Thymus (tissue), 11 donors: Measurements from ENCODE around the gene TMEM69. TPM values are rescaled to one million over a fixed set of nuclear protein-coding genes. Genes with fewer than 3 reads are reported as not detected.

Experiments
- DNase-seq, 9 donors: peaks; one replicate each; pipeline ENCODE4 v3.0.0-alpha.2; 2013; ENCODE audit warnings: low spot score in 9 of 9, low read depth in 6 of 9, missing footprints in 1 of 9
- H3K27ac ChIP-seq, 2 donors: one replicate each; pipeline ENCODE4 v1.5.1; 2013; ENCODE audit warnings: control low read depth in 1 of 2, low read depth in 1 of 2, low read length in 1 of 2, mild to moderate bottlenecking in 1 of 2, moderate library complexity in 1 of 2
- H3K27me3 ChIP-seq, 2 donors: one replicate each; pipeline ENCODE4 v1.5.1; 2013; ENCODE audit warnings: low read length in 1 of 2; ENCODE audit not compliant: control insufficient read depth in 2 of 2, insufficient read depth in 1 of 2
- H3K36me3 ChIP-seq, 2 donors: one replicate each; pipeline ENCODE4 v1.5.1; 2013; ENCODE audit warnings: low read length in 1 of 2, mild to moderate bottlenecking in 1 of 2, moderate library complexity in 1 of 2; ENCODE audit not compliant: control insufficient read depth in 2 of 2, insufficient read depth in 2 of 2
- H3K4me1 ChIP-seq, 2 donors: one replicate each; pipeline ENCODE4 v1.5.1; 2013; ENCODE audit warnings: low read length in 2 of 2; ENCODE audit not compliant: control insufficient read depth in 2 of 2, insufficient read depth in 2 of 2
- H3K4me3 ChIP-seq, 2 donors: one replicate each; pipeline ENCODE4 v1.5.1; 2013; ENCODE audit warnings: low read length in 2 of 2, control low read depth in 1 of 2, mild to moderate bottlenecking in 1 of 2
- H3K9me3 ChIP-seq, 2 donors: one replicate each; pipeline ENCODE4 v1.5.1; 2013; ENCODE audit warnings: low read length in 1 of 2, mild to moderate bottlenecking in 1 of 2; ENCODE audit not compliant: control insufficient read depth in 2 of 2, insufficient read depth in 1 of 2
- WGBS: extraction: QIAGEN DNeasy Blood & Tissue Kit; methylation state at CpG from one replicate; pipeline ENCODE4 v1.1.7; 2013; 5-methylcytosine and 5-hydroxymethylcytosine counted together
- polyA plus RNA-seq: library from polyadenylated mRNA; stranded (reverse); fragments of 200-250 nt; gene quantifications from one replicate; pipeline ENCODE4 v1.2.3, GENCODE V29; 2013
- total RNA-seq: library from RNA; stranded (reverse); fragments of 120-200 nt; gene quantifications from one replicate; pipeline ENCODE4 v1.2.4, GENCODE V29; 2013
- donor health status: healthy.

Gene TMEM69
- total and polyA plus RNA-seq, 2 donors: 26.9 to 28.8 TPM

- no peaks in the 10 kb centered on the region for H3K4me1 ChIP-seq
- H3K9me3 ChIP-seq: no peaks in the 10 kb centered on the region
- H3K4me3 ChIP-seq: no peak overlapping the region
- 96% methylated on average over 3 of the region's 3 CpGs for WGBS
- no peak for DNase-seq
- no peak overlapping the region for H3K27ac ChIP-seq
- H3K27me3 ChIP-seq: no peaks in the 10 kb centered on the region
- H3K36me3 ChIP-seq: peaks cover 43 to 84% of the 10 kb centered on the region in 2 donors
Observed at GRCh38 chr1:45656573-45657226, 31.3 kb upstream of the TMEM69 start.

DNA sequence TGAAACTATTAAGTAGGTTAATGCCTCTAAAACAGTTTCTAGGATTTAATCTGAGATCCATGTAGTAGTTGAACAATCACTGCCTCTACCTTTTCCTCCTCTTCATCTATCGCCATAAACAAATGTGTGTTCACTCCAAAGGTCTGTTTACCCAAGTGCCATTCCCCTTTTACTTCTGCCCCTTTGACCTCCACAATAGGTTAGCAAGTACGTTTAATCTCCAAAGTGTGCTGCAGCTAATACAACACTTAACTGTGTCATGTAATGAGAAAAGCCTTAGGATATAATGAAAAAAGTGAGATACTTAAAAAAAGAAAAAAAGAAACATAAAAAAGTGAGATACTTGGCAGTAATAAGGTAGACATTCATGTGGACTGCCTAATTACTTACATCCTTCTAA, 29.8 kb upstream of the TMEM69 start:
- DNase-seq: no peak
- Histone ChIP-seq H3K27me3 (no peaks in the 10 kb centered on the region), H3K4me1 (no peaks in the 10 kb centered on the region), H3K9me3 (no peaks in the 10 kb centered on the region), H3K4me3 (no peak overlapping the region), H3K36me3 (peaks cover 43 to 70% of the 10 kb centered on the region in 2 donors), H3K27ac (no peak overlapping the region)
- WGBS: 98% methylated on average over 2 of the region's 2 CpGs

- H3K27me3 ChIP-seq: no peaks in the 10 kb centered on the region
- no peaks in the 10 kb centered on the region for H3K9me3 ChIP-seq
- WGBS: 98% methylated on average over 2 of the region's 2 CpGs
- no peak overlapping the region for H3K4me3 ChIP-seq
- no peaks in the 10 kb centered on the region for H3K4me1 ChIP-seq
- H3K36me3 ChIP-seq: peaks cover 43 to 65% of the 10 kb centered on the region in 2 donors
- no peak for DNase-seq
- no peak overlapping the region for H3K27ac ChIP-seq
Observed at GRCh38 chr1:45659222-45659621, 28.8 kb upstream of the TMEM69 start.

GRCh38 chr1:45660336-45660735, 27.6 kb upstream of the TMEM69 start:
- no peak overlapping the region for H3K27ac ChIP-seq
- no peak for DNase-seq
- no peak overlapping the region for H3K4me3 ChIP-seq
- no peaks in the 10 kb centered on the region for H3K27me3 ChIP-seq
- H3K4me1 ChIP-seq: no peaks in the 10 kb centered on the region
- H3K36me3 ChIP-seq: peaks cover 35 to 55% of the 10 kb centered on the region in 2 donors
- H3K9me3 ChIP-seq: peaks cover 0 to 3% of the 10 kb centered on the region in 2 donors
- WGBS: 94% methylated on average over 2 of the region's 2 CpGs

GRCh38 chr1:45666836-45667235, 21.1 kb upstream of the TMEM69 start:
- 99% methylated on average over 2 of the region's 2 CpGs for WGBS
- no peak overlapping the region for H3K27ac ChIP-seq
- H3K27me3 ChIP-seq: no peaks in the 10 kb centered on the region
- H3K4me3 ChIP-seq: no peak overlapping the region
- no peaks in the 10 kb centered on the region for H3K4me1 ChIP-seq
- no peak for DNase-seq
- H3K36me3 ChIP-seq: peaks cover 0 to 3% of the 10 kb centered on the region in 2 donors
- H3K9me3 ChIP-seq: peaks cover 0 to 3% of the 10 kb centered on the region in 2 donors

DNA sequence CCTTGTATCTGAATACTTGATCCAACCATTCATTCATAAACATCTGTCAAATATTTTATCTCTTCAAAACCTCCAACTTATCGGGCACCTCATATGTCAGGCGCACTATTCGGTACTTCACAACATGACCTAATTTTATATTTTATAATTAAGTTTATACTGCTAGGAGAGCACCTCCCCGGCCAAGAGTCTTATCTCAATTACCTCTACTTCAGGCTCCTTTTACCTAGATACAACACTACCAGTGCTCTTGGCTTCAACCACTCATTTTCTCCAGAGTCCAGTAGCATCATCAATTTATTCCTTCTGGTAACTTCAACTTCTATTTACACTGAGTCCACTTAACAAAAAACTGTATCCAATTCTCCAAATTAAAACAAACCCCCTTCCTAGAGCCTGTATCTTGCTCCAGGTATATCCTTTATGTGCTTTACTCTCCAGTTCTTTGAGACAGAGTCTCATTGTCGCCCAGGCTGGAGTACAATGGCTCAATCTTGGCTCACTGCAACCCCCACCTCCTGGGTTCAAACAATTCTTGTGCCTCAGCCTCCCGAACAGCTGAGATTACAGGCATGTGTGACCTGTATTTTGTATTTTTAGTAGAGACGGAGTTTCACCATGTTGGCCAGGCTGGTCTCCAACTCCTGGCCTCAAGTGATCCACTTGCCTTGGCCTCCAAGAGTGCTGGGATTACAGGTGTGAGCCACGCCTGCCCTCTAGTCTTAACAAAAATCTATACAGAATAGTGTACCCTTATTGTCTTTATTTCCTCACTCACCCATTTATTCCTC, 20.5 kb upstream of the TMEM69 start:
- H3K27me3 ChIP-seq: no peaks in the 10 kb centered on the region
- peaks cover 0 to 4% of the 10 kb centered on the region in 2 donors for H3K36me3 ChIP-seq
- peaks cover 0 to 3% of the 10 kb centered on the region in 2 donors for H3K9me3 ChIP-seq
- 98% methylated on average over 8 of the region's 8 CpGs for WGBS
- no peaks in the 10 kb centered on the region for H3K4me1 ChIP-seq
- DNase-seq: no peak
- H3K27ac ChIP-seq: no peak overlapping the region
- no peak overlapping the region for H3K4me3 ChIP-seq

DNA sequence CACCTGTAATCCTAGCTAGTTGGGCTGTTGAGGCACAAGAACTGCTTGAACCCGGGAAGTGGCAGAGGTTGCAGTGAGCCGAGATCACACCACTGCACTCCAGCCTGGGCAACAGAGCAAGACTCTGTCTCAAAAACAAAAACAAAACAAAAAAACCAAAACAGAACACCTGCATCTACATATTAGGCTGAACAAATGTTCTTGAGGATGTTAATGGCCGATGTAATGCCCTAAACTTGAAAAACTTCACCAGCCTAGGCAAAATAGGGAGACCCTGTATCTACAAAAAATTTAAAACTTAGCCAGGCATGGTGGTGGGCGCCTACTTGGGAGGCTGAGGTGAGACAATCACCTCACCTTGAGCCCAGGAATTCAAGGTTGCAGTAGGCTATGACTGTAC, 19.5 kb upstream of the TMEM69 start:
- H3K36me3 ChIP-seq: peaks cover 0 to 10% of the 10 kb centered on the region in 2 donors
- no peak overlapping the region for H3K27ac ChIP-seq
- no peaks in the 10 kb centered on the region for H3K27me3 ChIP-seq
- WGBS: 98% methylated on average over 4 of the region's 4 CpGs
- no peak for DNase-seq
- no peak overlapping the region for H3K4me3 ChIP-seq
- peaks cover 0 to 3% of the 10 kb centered on the region in 2 donors for H3K9me3 ChIP-seq
- no peaks in the 10 kb centered on the region for H3K4me1 ChIP-seq

DNA sequence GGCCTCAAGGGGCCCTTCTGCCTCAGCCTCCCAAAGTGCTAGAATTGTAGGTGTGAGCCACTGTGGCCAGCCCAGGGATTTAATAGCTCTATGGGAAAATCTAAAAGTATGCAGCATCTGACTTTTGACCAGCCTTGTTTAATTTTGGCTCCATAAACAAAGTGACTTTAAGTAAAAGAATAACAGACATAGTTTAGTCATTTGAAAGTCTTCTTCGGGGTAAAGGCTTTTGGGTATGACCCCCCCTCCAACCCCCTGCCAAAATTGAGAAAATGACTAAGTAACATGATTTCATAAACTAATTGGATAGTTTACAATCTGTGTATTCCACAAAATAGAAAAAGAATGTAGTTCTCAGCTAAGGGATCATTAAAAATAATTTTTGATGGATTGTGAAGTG, 18.6 kb upstream of the TMEM69 start:
- peaks cover 0 to 13% of the 10 kb centered on the region in 2 donors for H3K36me3 ChIP-seq
- no peak overlapping the region for H3K27ac ChIP-seq
- H3K4me1 ChIP-seq: no peaks in the 10 kb centered on the region
- peaks cover 0 to 3% of the 10 kb centered on the region in 2 donors for H3K9me3 ChIP-seq
- 91% methylated on average over 1 of the region's 1 CpG for WGBS
- H3K27me3 ChIP-seq: no peaks in the 10 kb centered on the region
- no peak for DNase-seq
- H3K4me3 ChIP-seq: no peak overlapping the region

- Histone ChIP-seq H3K4me1 (no peaks in the 10 kb centered on the region), H3K27me3 (no peaks in the 10 kb centered on the region), H3K4me3 (no peak overlapping the region), H3K36me3 (peaks cover 0 to 17% of the 10 kb centered on the region in 2 donors), H3K9me3 (peaks cover 0 to under 1% of the 10 kb centered on the region in 2 donors), H3K27ac (no peak overlapping the region)
- no peak for DNase-seq
- WGBS: 95% methylated on average over 6 of the region's 6 CpGs
Observed at GRCh38 chr1:45669859-45670655, 17.9 kb upstream of the TMEM69 start.
